C4-2B (cell line): ENCODE results near the gene GABPA.

Experiments used
- H3K27ac ChIP-seq: fragments of 450-650 bp; 2 replicates; pipeline ENCODE4 v1.5.1; 2017
- ZFX ChIP-seq: fragments of 450-650 bp; IDR thresholded peaks from 2 replicates; pipeline ENCODE4 v1.6.1; 2017
- TF ChIP-seq, protein P1 (sequence below): fragments of 450-650 bp; conservative IDR thresholded peaks from 2 replicates; pipeline ENCODE4 v1.5.1; 2017; ENCODE audit warnings: mild to moderate bottlenecking

GABPA gene

GRCh38 chr21:25818121-25818520 lies 83.3 kb downstream of the GABPA start:
- H3K27ac ChIP-seq = no peak overlapping the region
- TF ChIP-seq, protein P1, sequence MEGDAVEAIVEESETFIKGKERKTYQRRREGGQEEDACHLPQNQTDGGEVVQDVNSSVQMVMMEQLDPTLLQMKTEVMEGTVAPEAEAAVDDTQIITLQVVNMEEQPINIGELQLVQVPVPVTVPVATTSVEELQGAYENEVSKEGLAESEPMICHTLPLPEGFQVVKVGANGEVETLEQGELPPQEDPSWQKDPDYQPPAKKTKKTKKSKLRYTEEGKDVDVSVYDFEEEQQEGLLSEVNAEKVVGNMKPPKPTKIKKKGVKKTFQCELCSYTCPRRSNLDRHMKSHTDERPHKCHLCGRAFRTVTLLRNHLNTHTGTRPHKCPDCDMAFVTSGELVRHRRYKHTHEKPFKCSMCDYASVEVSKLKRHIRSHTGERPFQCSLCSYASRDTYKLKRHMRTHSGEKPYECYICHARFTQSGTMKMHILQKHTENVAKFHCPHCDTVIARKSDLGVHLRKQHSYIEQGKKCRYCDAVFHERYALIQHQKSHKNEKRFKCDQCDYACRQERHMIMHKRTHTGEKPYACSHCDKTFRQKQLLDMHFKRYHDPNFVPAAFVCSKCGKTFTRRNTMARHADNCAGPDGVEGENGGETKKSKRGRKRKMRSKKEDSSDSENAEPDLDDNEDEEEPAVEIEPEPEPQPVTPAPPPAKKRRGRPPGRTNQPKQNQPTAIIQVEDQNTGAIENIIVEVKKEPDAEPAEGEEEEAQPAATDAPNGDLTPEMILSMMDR = no peak
- no peak for TF ChIP-seq ZFX

- no peak overlapping the region for H3K27ac ChIP-seq
- TF ChIP-seq, protein P1 = no peak
- TF ChIP-seq ZFX = no peak
Observed at GRCh38 chr21:25818551-25818950, 83.8 kb downstream of the GABPA start.
